Heart left ventricle (tissue), 13 donors: ENCODE measurements around the gene SALL3.

Experiments used
- POLR2A ChIP-seq, 2 donors: fragments of 450-650 bp; IDR thresholded peaks; one replicate each; pipeline ENCODE4 v1.6.1; 2017; ENCODE audit warnings: antibody characterized with exemption in 2 of 2, mild to moderate bottlenecking in 2 of 2, moderate library complexity in 2 of 2
- TF ChIP-seq, protein P1 (sequence below), 12 donors: fragments of 200-600 bp; sonication (generic) in 4 of 12; IDR thresholded peaks; one replicate each; pipeline versions ENCODE4 v1.5.0 to v1.8.0; 2018 to 2022; ENCODE audit warnings: antibody characterized with exemption in 12 of 12, mild to moderate bottlenecking in 5 of 12
- donor health status: ischemic (EF 13 %, LVEDD 7.1; RV severe dilation, severe dysfunction).
- donor health status: DM: no; HTN: yes; CAD: no.
- donor health status: DM: no; HTN: no; CAD: no.
- donor health status: ischemic (EF 25% LVEDD 6.9; RV normal size, moderate dysfunction).
- donor health status: ischemic (EF 25% LVEDD 5.7; RV mildly dilated, moderate dysfunction).
- donor health status: ischemic (EF 35%, LVEDD 5.7; RV mildly dilated, moderate dysfunction).
- donor health status: nonischemic (EF 11% LVEDD 7.7; RV severe dilation, severe dysfunction).
- donor health status: DM: yes; HTN: yes; CAD: no.
- donor health status: PGD.
- donor health status: ischemic (EF 29% LVEDD 5.4; RV normal size, mild dysfunction).
- donor health status: nonischemic (EF 23%, LVEDD 6.1; RV moderate dilation, normal function).

DNA sequence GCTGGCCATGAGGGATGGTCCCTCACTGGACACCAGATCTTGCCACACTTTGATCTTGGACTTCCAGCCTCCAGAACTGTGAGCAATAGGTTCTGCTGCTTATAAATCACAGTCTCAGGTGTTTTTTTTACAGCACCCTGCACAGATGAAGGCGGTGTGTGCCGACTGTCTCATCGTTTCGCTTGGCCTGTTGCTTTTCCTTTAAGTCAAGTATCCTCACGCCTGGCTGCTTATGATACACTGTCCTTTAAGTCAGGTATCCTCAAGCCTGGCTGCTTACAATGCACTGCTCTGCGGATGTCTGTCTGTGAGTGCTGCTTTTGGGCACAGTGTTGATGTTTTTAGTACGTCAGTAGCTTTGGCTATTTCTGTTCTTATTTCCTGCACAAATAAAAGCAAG is 40.3 kb downstream of the SALL3 start:
- TF ChIP-seq POLR2A (IDR thresholded peaks at IDR 0.05): no peak
- TF ChIP-seq, protein P1, sequence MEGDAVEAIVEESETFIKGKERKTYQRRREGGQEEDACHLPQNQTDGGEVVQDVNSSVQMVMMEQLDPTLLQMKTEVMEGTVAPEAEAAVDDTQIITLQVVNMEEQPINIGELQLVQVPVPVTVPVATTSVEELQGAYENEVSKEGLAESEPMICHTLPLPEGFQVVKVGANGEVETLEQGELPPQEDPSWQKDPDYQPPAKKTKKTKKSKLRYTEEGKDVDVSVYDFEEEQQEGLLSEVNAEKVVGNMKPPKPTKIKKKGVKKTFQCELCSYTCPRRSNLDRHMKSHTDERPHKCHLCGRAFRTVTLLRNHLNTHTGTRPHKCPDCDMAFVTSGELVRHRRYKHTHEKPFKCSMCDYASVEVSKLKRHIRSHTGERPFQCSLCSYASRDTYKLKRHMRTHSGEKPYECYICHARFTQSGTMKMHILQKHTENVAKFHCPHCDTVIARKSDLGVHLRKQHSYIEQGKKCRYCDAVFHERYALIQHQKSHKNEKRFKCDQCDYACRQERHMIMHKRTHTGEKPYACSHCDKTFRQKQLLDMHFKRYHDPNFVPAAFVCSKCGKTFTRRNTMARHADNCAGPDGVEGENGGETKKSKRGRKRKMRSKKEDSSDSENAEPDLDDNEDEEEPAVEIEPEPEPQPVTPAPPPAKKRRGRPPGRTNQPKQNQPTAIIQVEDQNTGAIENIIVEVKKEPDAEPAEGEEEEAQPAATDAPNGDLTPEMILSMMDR (IDR thresholded peaks at IDR 0.05): no peak
